Measurements from ENCODE around the gene OBSCN.
"Not testable (repeated sequence)": the region's sequence is repeated elsewhere in the genome, so short reads cannot be mapped to it uniquely, and the experiment has no call there.

Gene OBSCN

GRCh38 chr1:228249513-228250305 is 41.9 kb downstream of the OBSCN start:
- in situ Hi-C loops (cut with HindIII; ENCODE audit: low sequenced_read_pairs) = loop anchor here (10.0 kb wide), 1 partner anchor 115 kb away; no protein-coding TSS in a partner anchor

DNA sequence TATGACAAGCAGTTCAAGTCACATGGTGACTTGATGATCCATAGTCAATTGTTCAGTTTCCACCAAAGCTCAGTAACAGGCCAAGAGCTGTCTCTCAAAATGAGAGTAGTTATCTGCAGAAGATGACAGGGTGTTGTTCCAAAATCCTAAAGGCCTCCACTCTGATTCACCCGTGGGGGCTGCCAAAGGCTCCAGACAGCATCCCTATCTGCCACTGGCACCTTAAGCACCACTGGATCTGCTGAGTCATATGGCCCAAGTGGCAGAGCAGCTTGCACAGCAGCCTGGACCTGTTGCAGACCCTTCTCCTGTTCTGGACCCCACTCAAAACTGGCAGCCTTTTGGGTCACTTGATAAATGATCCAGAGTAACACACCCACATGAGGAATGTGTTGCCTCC is 44.6 kb downstream of the OBSCN start:
- in situ Hi-C loops (cut with HindIII; ENCODE audit: low sequenced_read_pairs) = not testable (repeated sequence)

- in situ Hi-C loops (cut with HindIII; ENCODE audit: low sequenced_read_pairs) = no loop called here
These were observed 49.0 kb downstream of the OBSCN start for GRCh38 chr1:228256626-228257375.

- in situ Hi-C loops (cut with HindIII; ENCODE audit: low sequenced_read_pairs) = no loop called here
These were observed 50.6 kb downstream of the OBSCN start for GRCh38 chr1:228258486-228258885.

GRCh38 chr1:228259368-228259894 is 51.6 kb downstream of the OBSCN start:
- in situ Hi-C loops (cut with HindIII; ENCODE audit: low sequenced_read_pairs) = no loop called here

DNA sequence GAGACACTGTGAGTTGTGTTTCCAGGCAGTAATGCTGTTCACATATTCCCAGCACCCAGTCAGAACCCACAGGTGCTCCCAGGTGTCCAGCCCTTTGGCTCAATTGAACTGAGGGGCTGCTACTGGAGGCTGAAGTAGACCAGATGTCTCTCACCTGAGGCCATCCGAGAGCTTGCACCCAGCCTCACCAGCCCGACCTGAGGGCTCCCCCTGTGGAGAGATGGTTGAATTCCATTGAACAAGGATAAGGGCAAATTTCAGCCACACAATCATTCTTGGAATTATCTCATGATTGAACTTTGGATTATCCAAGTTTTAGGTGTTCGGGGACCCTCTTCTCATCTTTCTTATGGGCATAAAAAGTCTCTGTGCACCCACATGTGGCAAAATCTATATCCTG is 52.1 kb downstream of the OBSCN start:
- in situ Hi-C loops (cut with HindIII; ENCODE audit: low sequenced_read_pairs) = no loop called here

DNA sequence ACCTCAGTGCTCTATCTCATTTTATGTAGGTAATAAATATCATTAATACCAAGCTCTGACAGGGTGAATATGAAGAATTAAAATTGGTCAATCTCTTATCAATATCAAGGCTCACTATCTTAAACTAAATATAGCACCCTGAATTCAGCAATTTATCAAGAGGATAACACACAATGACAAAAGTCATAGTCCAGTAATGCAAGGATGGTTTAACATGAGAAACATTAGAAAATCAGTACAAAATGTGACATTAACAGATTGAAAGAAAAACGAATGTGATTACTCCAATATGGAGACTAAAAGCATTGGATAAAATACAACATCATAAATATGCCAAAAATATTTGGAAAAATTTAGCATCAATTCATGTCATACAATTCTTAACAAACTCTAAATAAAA is 53.9 kb downstream of the OBSCN start:
- in situ Hi-C loops (cut with HindIII; ENCODE audit: low sequenced_read_pairs) = no loop called here

DNA sequence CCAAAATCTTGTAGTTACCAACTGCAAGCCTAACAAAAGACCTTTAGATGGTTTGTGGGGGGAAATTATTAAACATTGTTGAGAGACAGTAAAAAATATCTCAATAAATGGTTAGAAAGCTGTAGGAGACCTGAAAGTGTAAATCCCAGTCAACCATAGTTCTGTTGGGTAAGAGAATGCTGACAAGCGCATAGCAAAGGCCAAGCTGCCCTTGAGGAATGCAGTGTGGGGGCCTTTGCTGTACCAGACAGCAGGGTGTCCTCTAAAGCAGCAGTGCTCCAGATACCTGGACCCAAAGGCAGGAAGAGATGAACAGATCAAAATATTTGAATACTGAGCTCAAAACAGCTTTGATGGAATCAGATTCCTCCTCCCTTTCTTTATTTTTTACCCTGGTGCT is 54.6 kb downstream of the OBSCN start:
- in situ Hi-C loops (cut with HindIII; ENCODE audit: low sequenced_read_pairs) = no loop called here

- in situ Hi-C loops (cut with HindIII; ENCODE audit: low sequenced_read_pairs) = no loop called here
These were observed 55.8 kb downstream of the OBSCN start for GRCh38 chr1:228263636-228264035.

DNA sequence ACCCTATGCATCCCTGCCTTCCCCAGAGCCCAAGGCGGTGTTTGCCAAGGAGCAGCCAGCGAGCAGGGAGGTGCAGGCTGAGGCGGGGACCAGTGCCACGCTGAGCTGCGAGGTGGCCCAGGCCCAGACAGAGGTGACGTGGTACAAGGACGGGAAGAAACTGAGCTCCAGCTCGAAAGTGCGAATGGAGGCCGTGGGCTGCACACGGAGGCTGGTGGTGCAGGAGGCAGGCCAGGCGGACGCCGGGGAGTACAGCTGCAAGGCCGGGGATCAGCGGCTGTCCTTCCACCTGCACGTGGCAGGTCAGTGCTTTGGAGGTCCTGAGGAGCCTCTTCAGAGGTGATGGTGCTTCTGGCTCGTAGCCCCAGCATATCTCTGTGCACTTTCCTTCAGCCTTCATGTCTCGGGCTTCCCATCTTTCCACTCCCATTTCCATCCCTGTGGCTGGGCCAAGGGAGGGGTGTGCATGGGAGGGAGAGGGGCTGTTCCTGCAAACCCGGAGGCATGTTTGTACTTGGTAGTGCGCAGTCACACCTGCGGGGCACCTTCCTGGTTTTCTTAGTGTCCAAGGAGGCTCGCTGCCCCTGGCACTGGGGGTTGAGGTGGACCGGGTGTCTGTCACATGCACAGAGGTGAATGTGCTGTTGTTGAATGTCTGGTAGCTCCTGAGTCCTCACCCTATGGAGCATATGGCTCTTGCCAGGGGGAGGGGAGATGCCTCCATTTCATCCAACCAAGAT is 56.4 kb downstream of the OBSCN start:
- in situ Hi-C loops (cut with HindIII; ENCODE audit: low sequenced_read_pairs) = no loop called here

DNA sequence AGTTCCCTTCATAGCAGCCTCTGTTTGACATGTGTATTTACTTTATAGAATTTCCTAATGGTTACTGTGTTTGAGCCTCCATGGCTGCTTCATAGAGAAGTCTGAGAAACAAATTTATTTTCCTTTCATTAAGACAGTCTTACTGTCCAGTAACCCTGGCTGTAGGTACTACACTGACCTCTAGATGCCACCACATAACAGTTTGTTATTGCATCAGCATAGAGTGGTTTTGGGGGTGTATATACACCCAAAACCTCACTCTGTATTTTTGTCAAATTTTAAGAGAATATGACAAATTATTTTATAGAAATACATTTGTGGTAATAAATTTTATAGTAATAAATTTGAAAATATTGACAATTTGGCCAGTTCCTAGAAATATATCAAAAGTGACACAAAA is 57.3 kb downstream of the OBSCN start:
- in situ Hi-C loops (cut with HindIII; ENCODE audit: low sequenced_read_pairs) = no loop called here

- in situ Hi-C loops (cut with HindIII; ENCODE audit: low sequenced_read_pairs) = no loop called here
These were observed 60.4 kb downstream of the OBSCN start for GRCh38 chr1:228267962-228268880.

DNA sequence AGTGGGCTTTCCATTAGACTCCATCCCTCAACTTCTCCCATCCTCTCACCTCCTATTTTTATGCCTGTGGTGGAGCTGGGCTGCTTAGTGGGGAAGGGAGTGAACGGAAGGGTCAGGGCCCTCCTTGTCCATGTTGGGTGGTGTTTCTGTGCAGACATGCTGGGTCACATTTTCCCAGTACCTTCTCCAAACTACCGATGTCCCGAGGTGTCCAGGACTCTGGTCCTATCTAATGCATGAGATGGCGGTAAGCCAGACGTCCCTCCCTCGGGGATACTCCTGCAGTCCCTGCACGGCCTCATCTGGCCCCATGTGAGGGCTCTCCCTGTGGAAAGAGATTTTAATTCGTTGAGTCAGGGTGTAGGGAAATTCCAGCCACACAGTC is 61.0 kb downstream of the OBSCN start:
- in situ Hi-C loops (cut with HindIII; ENCODE audit: low sequenced_read_pairs) = no loop called here

GRCh38 chr1:228269431-228269830 is 61.6 kb downstream of the OBSCN start:
- in situ Hi-C loops (cut with HindIII; ENCODE audit: low sequenced_read_pairs) = not testable (repeated sequence)

DNA sequence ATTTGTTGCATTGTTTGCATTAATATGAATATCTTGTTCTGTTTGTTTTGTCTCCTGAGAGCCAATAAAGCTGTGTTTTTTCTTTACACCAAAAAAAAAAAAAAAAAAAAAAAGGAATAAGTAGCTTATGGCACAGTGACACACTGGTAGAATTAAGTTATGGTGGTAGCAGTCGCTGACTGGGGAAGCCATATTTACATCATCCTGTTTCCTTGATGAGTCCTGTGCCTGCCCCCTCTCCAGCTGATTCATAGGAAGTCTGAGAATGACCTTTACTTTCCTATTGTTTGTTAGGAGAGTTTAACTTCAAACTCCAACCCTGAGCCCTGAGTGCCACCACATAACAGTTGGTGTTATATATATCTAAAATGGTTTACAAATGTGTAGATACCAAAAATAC is 62.2 kb downstream of the OBSCN start:
- in situ Hi-C loops (cut with HindIII; ENCODE audit: low sequenced_read_pairs) = no loop called here

GRCh38 chr1:228271701-228272251 is 63.9 kb downstream of the OBSCN start:
- in situ Hi-C loops (cut with HindIII; ENCODE audit: low sequenced_read_pairs) = no loop called here

DNA sequence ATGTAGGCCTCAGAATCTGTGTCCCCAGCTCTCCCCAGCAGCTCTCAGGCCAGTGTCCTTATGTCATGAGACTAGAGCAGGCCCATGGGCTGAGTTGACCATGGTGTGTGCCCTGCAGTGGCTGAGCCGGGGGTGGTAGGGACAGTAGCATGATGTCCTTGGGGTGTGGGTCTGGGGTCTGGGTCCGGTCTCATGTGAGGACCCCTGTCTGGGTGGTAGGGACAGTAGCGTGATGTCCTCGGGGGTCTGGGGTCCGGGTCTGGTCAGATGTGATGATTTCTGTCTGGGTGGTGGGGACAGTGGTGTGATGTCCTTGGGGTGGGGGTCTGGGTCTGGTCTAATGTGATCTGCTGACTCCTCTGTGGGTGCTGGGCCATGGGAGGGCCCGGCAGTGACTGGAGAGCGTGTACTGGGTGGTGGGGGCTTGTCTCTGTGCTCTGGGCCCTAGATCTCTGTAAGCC is 64.5 kb downstream of the OBSCN start:
- in situ Hi-C loops (cut with HindIII; ENCODE audit: low sequenced_read_pairs) = no loop called here

GRCh38 chr1:228272831-228273571 is 65.2 kb downstream of the OBSCN start:
- in situ Hi-C loops (cut with HindIII; ENCODE audit: low sequenced_read_pairs) = no loop called here

Data from DLD1 (cell line).